Gastrocnemius medialis (tissue), 4 donors: ENCODE measurements around the gene KCNIP4.

Source experiments
- CTCF ChIP-seq, 5 experiments: fragments of 450-650 bp in 3 of 5; fragments of 200-600 bp in 2 of 5; sonication (generic) in 2 of 5; IDR thresholded peaks in 4 of 5; conservative IDR thresholded peaks in 1 of 5; 1 replicate in 4 of 5; 2 replicates in 1 of 5; pipeline ENCODE4 v1.5.1; 2016 to 2019; ENCODE audit warnings: antibody characterized with exemption in 5 of 5, mild to moderate bottlenecking in 3 of 5, moderate library complexity in 3 of 5
- POLR2A ChIP-seq, 2 donors: fragments of 450-650 bp; IDR thresholded peaks; one replicate each; pipeline ENCODE4 v1.6.1; 2017; ENCODE audit warnings: antibody characterized with exemption in 2 of 2, mild to moderate bottlenecking in 2 of 2, moderate library complexity in 2 of 2

GRCh38 chr4:21032089-21032645, 916.4 kb downstream of the KCNIP4 start:
- no peak for TF ChIP-seq CTCF (IDR thresholded peaks at IDR 0.05 in 4 of 5, conservative IDR thresholded peaks at IDR 0.05 in 1 of 5)
- TF ChIP-seq POLR2A (IDR thresholded peaks at IDR 0.05): no peak
